H9 (cell line): Measurements from ENCODE around the gene KRTAP5-4. TPM values are rescaled to one million over a fixed set of nuclear protein-coding genes. Genes with fewer than 3 reads are reported as not detected.

Source experiments
- DNase-seq: peaks from one replicate; pipeline ENCODE4 v3.0.0-alpha.2; 2017
- H2AFZ ChIP-seq: one replicate; pipeline ENCODE4 v1.6.1; 2013; ENCODE audit warnings: mild to moderate bottlenecking, low read length, control low read depth, moderate library complexity
- H2AK5ac ChIP-seq: 2 replicates; pipeline ENCODE4 v1.6.1; 2013; ENCODE audit warnings: low read length, control low read depth, mixed read lengths; ENCODE audit not compliant: insufficient read length
- H2BK120ac ChIP-seq: one replicate; pipeline ENCODE4 v1.6.1; 2013; ENCODE audit warnings: low read depth, mild to moderate bottlenecking, low read length, control low read depth, inconsistent platforms; ENCODE audit not compliant: poor library complexity, severe bottlenecking
- H2BK12ac ChIP-seq: 2 replicates; pipeline ENCODE4 v1.6.1; 2013; ENCODE audit warnings: low read length, control low read depth, mixed read lengths, low read depth; ENCODE audit not compliant: insufficient read length
- H2BK15ac ChIP-seq: 2 replicates; pipeline ENCODE4 v1.6.1; 2013; ENCODE audit warnings: low read depth, low read length, control low read depth
- H2BK20ac ChIP-seq: one replicate; pipeline ENCODE4 v1.6.1; 2013; ENCODE audit warnings: low read depth, mild to moderate bottlenecking, low read length, control low read depth, inconsistent platforms; ENCODE audit not compliant: poor library complexity, severe bottlenecking
- H2BK5ac ChIP-seq: 2 replicates; pipeline ENCODE4 v1.6.1; 2013; ENCODE audit warnings: low read length, control low read depth, mixed read lengths; ENCODE audit not compliant: insufficient read length
- H3K14ac ChIP-seq: 2 replicates; pipeline ENCODE4 v1.6.1; 2013; ENCODE audit warnings: low read length, control low read depth; ENCODE audit not compliant: insufficient read depth
- H3K18ac ChIP-seq: 2 replicates; pipeline ENCODE4 v1.6.1; 2013; ENCODE audit warnings: low read depth, mild to moderate bottlenecking, mixed read lengths, low read length, control low read depth; ENCODE audit not compliant: insufficient read length
- H3K23ac ChIP-seq: 2 replicates; pipeline ENCODE4 v1.6.1; 2013; ENCODE audit warnings: low read length, control low read depth, mixed read lengths, low read depth; ENCODE audit not compliant: insufficient read length
- H3K23me2 ChIP-seq: 2 replicates; pipeline ENCODE4 v1.6.1; 2013; ENCODE audit warnings: low read depth, mild to moderate bottlenecking, mixed read lengths, low read length, control low read depth; ENCODE audit not compliant: insufficient read length, poor library complexity, severe bottlenecking
- H3K27ac ChIP-seq: 2 replicates; pipeline ENCODE4 v1.5.1; 2013; ENCODE audit warnings: low read length, control low read depth, mixed read lengths, low read depth; ENCODE audit not compliant: insufficient read length
- H3K27me3 ChIP-seq: 2 replicates; pipeline ENCODE4 v1.6.1; 2013; ENCODE audit warnings: low read length, control low read depth, inconsistent platforms; ENCODE audit not compliant: insufficient read depth
- H3K4ac ChIP-seq: 2 replicates; pipeline ENCODE4 v1.6.1; 2013; ENCODE audit warnings: low read depth, mild to moderate bottlenecking, control low read depth, inconsistent platforms, low read length, moderate library complexity
- H3K4me1 ChIP-seq: 2 replicates; pipeline ENCODE4 v1.6.1; 2013; ENCODE audit warnings: low read length, control low read depth, inconsistent platforms; ENCODE audit not compliant: insufficient read depth
- H3K4me2 ChIP-seq: 2 replicates; pipeline ENCODE4 v1.6.1; 2013; ENCODE audit warnings: low read length, control low read depth, mixed read lengths; ENCODE audit not compliant: insufficient read length, insufficient read depth
- H3K56ac ChIP-seq: 2 replicates; pipeline ENCODE4 v1.6.1; 2013; ENCODE audit warnings: low read depth, mild to moderate bottlenecking, mixed read lengths, low read length, control low read depth; ENCODE audit not compliant: insufficient read length
- H3K79me1 ChIP-seq: 2 replicates; pipeline ENCODE4 v1.6.1; 2013; ENCODE audit warnings: low read depth, mild to moderate bottlenecking, moderate library complexity, low read length, control low read depth, inconsistent platforms; ENCODE audit not compliant: insufficient read depth, poor library complexity, severe bottlenecking
- H3K79me2 ChIP-seq: 2 replicates; pipeline ENCODE4 v1.6.1; 2013; ENCODE audit warnings: low read length, control low read depth, inconsistent platforms; ENCODE audit not compliant: insufficient read depth
- H3K9ac ChIP-seq: 2 replicates; pipeline ENCODE4 v1.6.1; 2013; ENCODE audit warnings: low read length, control low read depth, mixed read lengths; ENCODE audit not compliant: insufficient read length; ENCODE audit errors: extremely low read depth
- H3K9me3 ChIP-seq: one replicate; pipeline ENCODE4 v1.6.1; 2013; ENCODE audit warnings: low read depth, low read length, inconsistent platforms; ENCODE audit not compliant: control insufficient read depth
- H3T11ph ChIP-seq: one replicate; pipeline ENCODE4 v1.6.1; 2013; ENCODE audit warnings: mild to moderate bottlenecking, low read length, control low read depth, inconsistent platforms
- H4K20me1 ChIP-seq: one replicate; pipeline ENCODE4 v1.6.1; 2013; ENCODE audit not compliant: control insufficient read depth, insufficient read length, insufficient read depth
- H4K5ac ChIP-seq: 2 replicates; pipeline ENCODE4 v1.6.1; 2013; ENCODE audit warnings: low read depth, mild to moderate bottlenecking, mixed read lengths, low read length, control low read depth; ENCODE audit not compliant: insufficient read length
- H4K8ac ChIP-seq: replicated peaks from 2 replicates; pipeline ENCODE4 v1.6.1; 2013; ENCODE audit warnings: low read length, control low read depth, mixed read lengths, low read depth; ENCODE audit not compliant: insufficient read length
- H4K91ac ChIP-seq: 2 replicates; pipeline ENCODE4 v1.6.1; 2013; ENCODE audit warnings: low read depth, mild to moderate bottlenecking, moderate library complexity, mixed read lengths, low read length, control low read depth; ENCODE audit not compliant: insufficient read length
- H3K27ac Mint-ChIP-seq, 3 experiments: 2 replicates in 2 of 3; 3 replicates in 1 of 3; pipeline ENCODE4 v1.8.0; 2020 to 2021; ENCODE audit warnings: mixed read lengths in 3 of 3, mild to moderate bottlenecking in 1 of 3, moderate library complexity in 1 of 3
- H3K27me3 Mint-ChIP-seq: 2 replicates; pipeline ENCODE4 v1.8.0; 2021; ENCODE audit warnings: low read depth, mild to moderate bottlenecking, moderate library complexity, mixed read lengths
- H3K36me3 Mint-ChIP-seq, 3 experiments: 2 replicates in 2 of 3; 3 replicates in 1 of 3; pipeline ENCODE4 v1.8.0; 2020 to 2021; ENCODE audit warnings: low read depth in 3 of 3, mixed read lengths in 3 of 3; ENCODE audit not compliant: insufficient read depth in 1 of 3
- H3K4me1 Mint-ChIP-seq, 2 experiments: 2 replicates each; pipeline ENCODE4 v1.8.0; 2020; ENCODE audit warnings: mixed read lengths in 2 of 2
- H3K4me3 Mint-ChIP-seq, 2 experiments: 2 replicates in 1 of 2; 3 replicates in 1 of 2; pipeline ENCODE4 v1.8.0; 2020 to 2021; ENCODE audit warnings: mild to moderate bottlenecking in 2 of 2, mixed read lengths in 2 of 2, moderate library complexity in 1 of 2
- H3K9me3 Mint-ChIP-seq, 2 experiments: 2 replicates in 1 of 2; 3 replicates in 1 of 2; pipeline ENCODE4 v1.8.0; 2020; ENCODE audit warnings: mild to moderate bottlenecking in 2 of 2, mixed read lengths in 2 of 2, moderate library complexity in 1 of 2
- WGBS: extraction: QIAGEN DNeasy Blood & Tissue Kit; methylation state at CpG from one replicate; pipeline ENCODE4 v1.1.7; 2013; ENCODE audit warnings: missing lambda C conversion rate, low lambda C conversion rate, mixed read lengths; ENCODE audit not compliant: insufficient read length; ENCODE audit errors: extremely low coverage; 5-methylcytosine and 5-hydroxymethylcytosine counted together
- total RNA-seq: library from RNA; stranded (reverse); gene quantifications from 2 replicates; pipeline ENCODE4 v1.2.1, GENCODE V29; 2021
- TF ChIP-seq, protein P1 (sequence below): fragments of 200-600 bp; sonication (generic); conservative IDR thresholded peaks from 3 replicates; pipeline ENCODE4 v1.8.0; 2021; ENCODE audit warnings: antibody characterized with exemption, mild to moderate bottlenecking

Gene KRTAP5-4
- total RNA-seq, 1 experiment from 2014 or later: not detected

- H2BK15ac ChIP-seq: no peak overlapping the region
- H3K79me2 ChIP-seq: no peaks in the 10 kb centered on the region
- no peak overlapping the region for H4K5ac ChIP-seq
- H2BK5ac ChIP-seq: no peak overlapping the region
- H3K79me1 ChIP-seq: no peaks in the 10 kb centered on the region
- H2AFZ ChIP-seq: no peak overlapping the region
- no peaks in the 10 kb centered on the region for H3K36me3 Mint-ChIP-seq
- H2BK12ac ChIP-seq: no peak overlapping the region
- H3K27ac Mint-ChIP-seq: no peak overlapping the region
- no peak overlapping the region for H3K14ac ChIP-seq
- H3K27me3 Mint-ChIP-seq: peaks cover 45% of the 10 kb centered on the region
- no peak overlapping the region for H3K23ac ChIP-seq
- no peaks in the 10 kb centered on the region for H3K4me1 ChIP-seq
- no peak overlapping the region for H3K27ac ChIP-seq
- WGBS: no CpG with 5 or more reads among the region's 5 CpGs
- H3K23me2 ChIP-seq: no peaks in the 10 kb centered on the region
- H4K91ac ChIP-seq: no peak overlapping the region
- H3K9me3 ChIP-seq: no peaks in the 10 kb centered on the region
- H4K8ac ChIP-seq: no peak overlapping the region
- H3K27me3 ChIP-seq: no peaks in the 10 kb centered on the region; the same call in 1 of the 2 replicates
- H3K4me2 ChIP-seq: no peak overlapping the region
- H3K9me3 Mint-ChIP-seq: peaks cover 0 to 4% of the 10 kb centered on the region in 2 experiments; a peak in 1 of 5 replicates
- no peaks in the 10 kb centered on the region for H4K20me1 ChIP-seq
- DNase-seq: no peak
- no peak overlapping the region for H3K56ac ChIP-seq
- H2AK5ac ChIP-seq: no peak overlapping the region
- no peak overlapping the region; a peak in 1 of 5 replicates for H3K4me3 Mint-ChIP-seq
- H3K4ac ChIP-seq: no peak overlapping the region
- no peak overlapping the region for H2BK20ac ChIP-seq
- peaks cover 0 to 6% of the 10 kb centered on the region in 2 experiments; a peak in 2 of 4 replicates for H3K4me1 Mint-ChIP-seq
- TF ChIP-seq, protein P1, sequence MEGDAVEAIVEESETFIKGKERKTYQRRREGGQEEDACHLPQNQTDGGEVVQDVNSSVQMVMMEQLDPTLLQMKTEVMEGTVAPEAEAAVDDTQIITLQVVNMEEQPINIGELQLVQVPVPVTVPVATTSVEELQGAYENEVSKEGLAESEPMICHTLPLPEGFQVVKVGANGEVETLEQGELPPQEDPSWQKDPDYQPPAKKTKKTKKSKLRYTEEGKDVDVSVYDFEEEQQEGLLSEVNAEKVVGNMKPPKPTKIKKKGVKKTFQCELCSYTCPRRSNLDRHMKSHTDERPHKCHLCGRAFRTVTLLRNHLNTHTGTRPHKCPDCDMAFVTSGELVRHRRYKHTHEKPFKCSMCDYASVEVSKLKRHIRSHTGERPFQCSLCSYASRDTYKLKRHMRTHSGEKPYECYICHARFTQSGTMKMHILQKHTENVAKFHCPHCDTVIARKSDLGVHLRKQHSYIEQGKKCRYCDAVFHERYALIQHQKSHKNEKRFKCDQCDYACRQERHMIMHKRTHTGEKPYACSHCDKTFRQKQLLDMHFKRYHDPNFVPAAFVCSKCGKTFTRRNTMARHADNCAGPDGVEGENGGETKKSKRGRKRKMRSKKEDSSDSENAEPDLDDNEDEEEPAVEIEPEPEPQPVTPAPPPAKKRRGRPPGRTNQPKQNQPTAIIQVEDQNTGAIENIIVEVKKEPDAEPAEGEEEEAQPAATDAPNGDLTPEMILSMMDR: no peak
- no peak overlapping the region for H3K18ac ChIP-seq
- no peak overlapping the region for H3K9ac ChIP-seq
- H2BK120ac ChIP-seq: no peak overlapping the region
- no peak overlapping the region for H3T11ph ChIP-seq
These were observed 29.0 kb upstream of the KRTAP5-4 start for GRCh38 chr11:1650918-1651262.
